ENCODE results near the gene SCYL3.

Gene SCYL3

DNA sequence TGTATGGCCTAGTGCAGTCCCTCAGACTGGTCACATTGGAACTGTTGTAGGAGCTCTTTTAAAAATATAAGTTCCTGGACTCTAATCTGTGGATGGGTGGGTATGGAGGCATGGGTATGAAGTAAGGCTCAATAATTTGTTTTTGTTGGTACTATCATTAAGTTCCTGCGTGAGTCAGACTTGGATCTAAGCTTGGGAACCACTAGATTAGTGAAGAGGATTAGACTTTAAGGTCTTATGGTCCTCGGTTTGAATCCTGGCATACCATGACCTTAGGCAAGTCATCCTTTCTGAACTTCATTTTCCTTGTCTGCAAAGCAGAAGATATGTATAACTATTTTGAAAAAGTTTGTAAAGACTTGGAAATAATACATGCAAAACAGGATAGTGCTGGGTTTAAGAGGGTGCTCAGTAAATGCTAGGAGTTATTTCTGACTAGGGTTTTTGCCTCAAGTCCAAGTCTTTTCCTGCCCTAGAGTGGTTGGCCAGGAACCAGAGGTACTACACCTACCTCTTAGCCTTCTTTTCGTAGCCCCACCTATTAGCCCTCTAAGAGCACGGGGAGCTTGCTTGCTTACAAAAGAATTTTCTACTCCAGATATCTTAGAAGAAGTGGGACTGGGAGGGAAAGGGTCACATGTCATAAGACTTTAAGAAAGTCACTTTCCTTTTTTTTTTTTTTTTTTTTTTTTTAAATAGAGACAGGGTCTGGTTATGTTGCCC is 60.4 kb downstream of the SCYL3 start:
- H3K36me3 ChIP-seq (ENCODE audit: low read length): peaks cover 89% of the 10 kb centered on the region
- no peaks in the 10 kb centered on the region for H3K9me2 ChIP-seq (replicated peaks; ENCODE audit: insufficient read depth, low read length)
- no peak overlapping the region for H3K9ac ChIP-seq (ENCODE audit: low read length)
- no peak overlapping the region for H3K27ac ChIP-seq (ENCODE audit: low read depth, low read length)
- no peak overlapping the region for H3K4me2 ChIP-seq (ENCODE audit: low read depth, low read length, poor library complexity, severe bottlenecking)
- H3K4me3 ChIP-seq (ENCODE audit: insufficient read depth, low read length, poor library complexity, severe bottlenecking): no peak overlapping the region
- H3F3A ChIP-seq (ENCODE audit: insufficient read depth): peaks cover 11% of the 10 kb centered on the region; the same call in 1 of the 2 replicates
- H3K9me3 ChIP-seq (ENCODE audit: insufficient read depth, low read length): no peaks in the 10 kb centered on the region
- H4K20me1 ChIP-seq (ENCODE audit: low read depth, low read length): 0 out of 2 replicates have a peak, but pooled peaks cover 3% of the 10 kb centered on the region
- no peaks in the 10 kb centered on the region for H3K27me3 ChIP-seq (ENCODE audit: low read length)
- no peak for TF ChIP-seq EZH2phosphoT487 (conservative IDR thresholded peaks at IDR 0.05; ENCODE audit: low read length)
- TF ChIP-seq, protein P1, sequence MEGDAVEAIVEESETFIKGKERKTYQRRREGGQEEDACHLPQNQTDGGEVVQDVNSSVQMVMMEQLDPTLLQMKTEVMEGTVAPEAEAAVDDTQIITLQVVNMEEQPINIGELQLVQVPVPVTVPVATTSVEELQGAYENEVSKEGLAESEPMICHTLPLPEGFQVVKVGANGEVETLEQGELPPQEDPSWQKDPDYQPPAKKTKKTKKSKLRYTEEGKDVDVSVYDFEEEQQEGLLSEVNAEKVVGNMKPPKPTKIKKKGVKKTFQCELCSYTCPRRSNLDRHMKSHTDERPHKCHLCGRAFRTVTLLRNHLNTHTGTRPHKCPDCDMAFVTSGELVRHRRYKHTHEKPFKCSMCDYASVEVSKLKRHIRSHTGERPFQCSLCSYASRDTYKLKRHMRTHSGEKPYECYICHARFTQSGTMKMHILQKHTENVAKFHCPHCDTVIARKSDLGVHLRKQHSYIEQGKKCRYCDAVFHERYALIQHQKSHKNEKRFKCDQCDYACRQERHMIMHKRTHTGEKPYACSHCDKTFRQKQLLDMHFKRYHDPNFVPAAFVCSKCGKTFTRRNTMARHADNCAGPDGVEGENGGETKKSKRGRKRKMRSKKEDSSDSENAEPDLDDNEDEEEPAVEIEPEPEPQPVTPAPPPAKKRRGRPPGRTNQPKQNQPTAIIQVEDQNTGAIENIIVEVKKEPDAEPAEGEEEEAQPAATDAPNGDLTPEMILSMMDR (IDR thresholded peaks at IDR 0.05; ENCODE audit: insufficient read depth, low read length, poor library complexity, severe bottlenecking): no peak
- no peak overlapping the region for H2AFZ ChIP-seq (ENCODE audit: low read depth, low read length, severe bottlenecking)
- H3K79me2 ChIP-seq (ENCODE audit: insufficient read depth, low read length): no peaks in the 10 kb centered on the region; the same call in 1 of the 2 replicates

DNA sequence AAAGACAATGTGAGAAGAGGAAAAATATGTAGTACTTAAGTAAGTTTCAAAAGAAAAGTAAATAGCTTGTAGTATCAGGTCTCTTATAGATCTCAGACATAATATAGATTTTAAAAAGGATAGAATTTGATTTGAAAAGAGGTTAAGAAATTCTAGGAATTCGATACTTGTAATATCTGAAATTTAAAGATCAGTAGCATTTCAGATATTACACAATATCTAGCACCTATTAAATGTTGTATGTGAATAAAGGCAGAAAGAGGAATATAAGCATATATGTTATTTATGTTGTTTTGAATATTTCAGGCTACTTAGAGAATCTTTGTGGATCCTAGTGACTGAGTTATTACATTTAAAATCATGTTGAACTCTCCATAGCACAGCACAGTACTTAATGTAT is 64.0 kb downstream of the SCYL3 start:
- Histone ChIP-seq H3K9ac (ENCODE audit: low read length) (no peak overlapping the region), H3K36me3 (ENCODE audit: low read length) (peaks cover 79% of the 10 kb centered on the region), H4K20me1 (ENCODE audit: low read depth, low read length) (0 out of 2 replicates have a peak, but pooled peaks cover 3% of the 10 kb centered on the region), H3K79me2 (ENCODE audit: insufficient read depth, low read length) (no peaks in the 10 kb centered on the region), H3K4me3 (ENCODE audit: insufficient read depth, low read length, poor library complexity, severe bottlenecking) (no peak overlapping the region), H3K27me3 (ENCODE audit: low read length) (no peaks in the 10 kb centered on the region), H3F3A (ENCODE audit: insufficient read depth) (peaks cover 8% of the 10 kb centered on the region; the same call in 1 of the 2 replicates), H2AFZ (ENCODE audit: low read depth, low read length, severe bottlenecking) (no peak overlapping the region), H3K9me2 (replicated peaks; ENCODE audit: insufficient read depth, low read length) (no peaks in the 10 kb centered on the region), H3K4me2 (ENCODE audit: low read depth, low read length, poor library complexity, severe bottlenecking) (no peak overlapping the region), H3K27ac (ENCODE audit: low read depth, low read length) (no peak overlapping the region), H3K9me3 (ENCODE audit: insufficient read depth, low read length) (no peaks in the 10 kb centered on the region)
- TF ChIP-seq EZH2phosphoT487 (conservative IDR thresholded peaks at IDR 0.05; ENCODE audit: low read length): no peak
- TF ChIP-seq, protein P1 (IDR thresholded peaks at IDR 0.05; ENCODE audit: insufficient read depth, low read length, poor library complexity, severe bottlenecking): no peak

DNA sequence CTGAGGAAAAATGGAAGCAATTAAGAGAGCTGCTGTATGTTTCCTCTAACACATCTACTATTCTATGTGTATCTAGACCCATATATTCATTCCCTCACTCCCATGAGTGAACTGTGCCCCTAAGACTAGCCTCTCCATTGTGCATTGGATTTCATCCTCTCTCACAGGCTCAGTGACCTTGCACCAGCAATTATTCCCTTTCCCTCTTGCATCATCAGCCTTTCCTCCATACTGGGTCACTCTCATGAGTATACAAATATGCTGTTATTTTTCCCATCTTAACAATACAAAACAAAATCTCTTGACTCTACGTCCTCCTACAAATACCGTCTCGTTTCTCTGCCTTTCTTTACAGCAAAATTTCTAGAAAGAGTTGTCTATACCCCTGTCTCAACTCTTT is 69.5 kb downstream of the SCYL3 start:
- Histone ChIP-seq H3F3A (ENCODE audit: insufficient read depth) (peaks cover 8% of the 10 kb centered on the region; the same call in 1 of the 2 replicates), H3K36me3 (ENCODE audit: low read length) (peaks cover 46% of the 10 kb centered on the region; the same call in 1 of the 2 replicates), H3K9ac (ENCODE audit: low read length) (no peak overlapping the region), H3K27ac (ENCODE audit: low read depth, low read length) (no peak overlapping the region), H3K4me2 (ENCODE audit: low read depth, low read length, poor library complexity, severe bottlenecking) (no peak overlapping the region), H3K27me3 (ENCODE audit: low read length) (no peaks in the 10 kb centered on the region), H3K9me2 (replicated peaks; ENCODE audit: insufficient read depth, low read length) (no peaks in the 10 kb centered on the region), H3K9me3 (ENCODE audit: insufficient read depth, low read length) (no peaks in the 10 kb centered on the region), H2AFZ (ENCODE audit: low read depth, low read length, severe bottlenecking) (no peak overlapping the region), H3K4me3 (ENCODE audit: insufficient read depth, low read length, poor library complexity, severe bottlenecking) (no peak overlapping the region), H3K79me2 (ENCODE audit: insufficient read depth, low read length) (no peaks in the 10 kb centered on the region), H4K20me1 (ENCODE audit: low read depth, low read length) (0 out of 2 replicates have a peak, but pooled peaks cover 3% of the 10 kb centered on the region)
- no peak for TF ChIP-seq EZH2phosphoT487 (conservative IDR thresholded peaks at IDR 0.05; ENCODE audit: low read length)
- TF ChIP-seq, protein P1 (IDR thresholded peaks at IDR 0.05; ENCODE audit: insufficient read depth, low read length, poor library complexity, severe bottlenecking): no peak
